AG04450 (cell line): ENCODE measurements around the gene ZNF608. TPM values are rescaled to one million over a fixed set of nuclear protein-coding genes. Genes with fewer than 3 reads are reported as not detected.
A peak's percentile ranks its signal among the peaks of the same experiment; 100 is the strongest.

ENCODE experiments used
- CTCF ChIA-PET: fragments of 300-600, 350-600 bp; formaldehyde crosslinking; extraction: SDS; loops from one replicate; lab custom pipeline; 2022; ENCODE audit warnings: antibody characterized with exemption, inconsistent platforms; lab: Charles Lee
- POLR2A ChIA-PET: fragments of 350-600 bp; formaldehyde crosslinking; extraction: SDS; loops from one replicate; lab custom pipeline; 2021; ENCODE audit warnings: antibody characterized with exemption, inconsistent platforms; lab: Yijun Ruan, JAX
- DNase-seq: peaks from one replicate; pipeline ENCODE4 v3.0.0-alpha.2; 2011; ENCODE audit warnings: low read depth, low spot score
- H3K27ac ChIP-seq: one replicate; pipeline ENCODE4 v1.5.1; 2012; ENCODE audit warnings: low read depth, low read length, control low read depth
- H3K27me3 ChIP-seq: one replicate; pipeline ENCODE4 v1.6.0; 2012; ENCODE audit warnings: low read length; ENCODE audit not compliant: control insufficient read depth, insufficient read depth
- H3K4me3 ChIP-seq: 2 replicates; pipeline ENCODE4 v1.5.1; 2011; ENCODE audit warnings: mild to moderate bottlenecking, low read depth, low read length, control low read depth
- H3K9me3 ChIP-seq: 2 replicates; pipeline ENCODE4 v1.5.1; 2012; ENCODE audit warnings: low read length; ENCODE audit not compliant: control insufficient read depth, insufficient read depth
- polyA plus RNA-seq: library from polyadenylated mRNA; depleted of rRNA; stranded (reverse); fragments of >200 nt; gene quantifications from 2 replicates; pipeline ENCODE4 v1.2.3, GENCODE V29; 2011
- TF ChIP-seq, protein P1 (sequence below): IDR thresholded peaks from 2 replicates; pipeline ENCODE4 v1.5.1; 2011; ENCODE audit warnings: low read depth, low read length, control low read depth, inconsistent platforms

The ZNF608 gene
- polyA plus RNA-seq, 1 experiment: 13.0 TPM

- POLR2A ChIA-PET: no interaction called here
- no peaks in the 10 kb centered on the region for H3K9me3 ChIP-seq
- H3K27me3 ChIP-seq: no peaks in the 10 kb centered on the region
- CTCF ChIA-PET: no interaction called here
- no peak for DNase-seq
- TF ChIP-seq, protein P1, sequence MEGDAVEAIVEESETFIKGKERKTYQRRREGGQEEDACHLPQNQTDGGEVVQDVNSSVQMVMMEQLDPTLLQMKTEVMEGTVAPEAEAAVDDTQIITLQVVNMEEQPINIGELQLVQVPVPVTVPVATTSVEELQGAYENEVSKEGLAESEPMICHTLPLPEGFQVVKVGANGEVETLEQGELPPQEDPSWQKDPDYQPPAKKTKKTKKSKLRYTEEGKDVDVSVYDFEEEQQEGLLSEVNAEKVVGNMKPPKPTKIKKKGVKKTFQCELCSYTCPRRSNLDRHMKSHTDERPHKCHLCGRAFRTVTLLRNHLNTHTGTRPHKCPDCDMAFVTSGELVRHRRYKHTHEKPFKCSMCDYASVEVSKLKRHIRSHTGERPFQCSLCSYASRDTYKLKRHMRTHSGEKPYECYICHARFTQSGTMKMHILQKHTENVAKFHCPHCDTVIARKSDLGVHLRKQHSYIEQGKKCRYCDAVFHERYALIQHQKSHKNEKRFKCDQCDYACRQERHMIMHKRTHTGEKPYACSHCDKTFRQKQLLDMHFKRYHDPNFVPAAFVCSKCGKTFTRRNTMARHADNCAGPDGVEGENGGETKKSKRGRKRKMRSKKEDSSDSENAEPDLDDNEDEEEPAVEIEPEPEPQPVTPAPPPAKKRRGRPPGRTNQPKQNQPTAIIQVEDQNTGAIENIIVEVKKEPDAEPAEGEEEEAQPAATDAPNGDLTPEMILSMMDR: no peak
- H3K4me3 ChIP-seq: no peak overlapping the region
- H3K27ac ChIP-seq: no peak overlapping the region
These were observed 38.4 kb downstream of the ZNF608 start for GRCh38 chr5:124708086-124708485.

DNA sequence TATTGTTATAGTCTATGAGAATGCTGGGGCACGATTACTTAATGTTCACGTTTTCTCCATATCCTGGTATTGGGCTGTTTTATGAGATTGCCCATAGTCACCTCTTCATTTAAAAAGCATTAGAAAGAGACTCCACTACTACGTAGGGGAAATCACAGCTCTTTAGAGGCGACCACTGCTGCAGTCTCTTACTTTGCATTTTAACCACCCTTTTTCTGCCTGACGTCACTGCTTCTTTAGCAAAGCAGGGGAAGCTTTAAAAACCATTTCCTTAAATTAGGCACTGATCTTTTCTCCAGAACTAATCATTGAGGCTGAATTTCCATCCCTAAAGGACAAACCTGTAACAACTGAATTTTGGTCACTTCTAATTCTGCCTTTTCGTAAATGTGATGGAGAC lies 38.9 kb downstream of the ZNF608 start:
- DNase-seq: no peak
- Histone ChIP-seq H3K4me3 (no peak overlapping the region), H3K27me3 (no peaks in the 10 kb centered on the region), H3K9me3 (no peaks in the 10 kb centered on the region), H3K27ac (no peak overlapping the region)
- ChIA-PET POLR2A (no interaction called here), CTCF (no interaction called here)
- TF ChIP-seq, protein P1: no peak

- ChIA-PET POLR2A (no interaction called here), CTCF (no interaction called here)
- no peak overlapping the region for H3K4me3 ChIP-seq
- H3K9me3 ChIP-seq: no peaks in the 10 kb centered on the region
- no peaks in the 10 kb centered on the region for H3K27me3 ChIP-seq
- TF ChIP-seq, protein P1: no peak
- no peak overlapping the region for H3K27ac ChIP-seq
- DNase-seq: peak; percentile 16
These were observed 39.6 kb downstream of the ZNF608 start for GRCh38 chr5:124706729-124707361.

GRCh38 chr5:124706051-124706450 lies 40.4 kb downstream of the ZNF608 start:
- Histone ChIP-seq H3K4me3 (no peak overlapping the region), H3K9me3 (no peaks in the 10 kb centered on the region), H3K27me3 (no peaks in the 10 kb centered on the region), H3K27ac (no peak overlapping the region)
- POLR2A ChIA-PET: no interaction called here
- CTCF ChIA-PET: no interaction called here
- TF ChIP-seq, protein P1: no peak
- no peak for DNase-seq

DNA sequence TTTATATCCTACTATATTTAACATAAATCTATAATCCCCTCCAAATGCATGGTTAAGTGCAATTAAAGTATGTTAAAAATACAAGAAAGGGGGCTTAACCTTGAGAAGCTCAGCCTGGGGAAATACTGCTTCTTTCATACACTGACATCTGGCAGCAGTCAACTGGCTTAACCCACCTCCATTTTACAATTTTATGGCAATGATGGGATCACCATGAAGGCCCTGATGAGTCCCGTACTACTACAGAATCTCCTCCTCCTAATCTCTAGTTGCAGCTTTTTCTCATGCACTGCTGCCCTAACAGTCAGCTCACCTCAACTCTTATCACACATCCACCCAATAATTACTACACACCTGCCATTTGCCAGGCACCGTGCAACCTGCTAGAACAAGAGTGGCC lies 40.9 kb downstream of the ZNF608 start:
- H3K27ac ChIP-seq: no peak overlapping the region
- H3K27me3 ChIP-seq: no peaks in the 10 kb centered on the region
- ChIA-PET POLR2A (no interaction called here), CTCF (interaction anchor here (0.9 kb wide), 1 partner anchor 33 kb away, joined by 3 read pairs; no protein-coding TSS in a partner anchor)
- DNase-seq: no peak
- H3K4me3 ChIP-seq: no peak overlapping the region
- no peaks in the 10 kb centered on the region for H3K9me3 ChIP-seq
- TF ChIP-seq, protein P1: no peak
